Ovary (tissue), 9 donors: ENCODE data around the gene PCYT2. TPM values are rescaled to one million over a fixed set of nuclear protein-coding genes. Genes with fewer than 3 reads are reported as not detected.

Experiments used
- DNase-seq, 5 donors: peaks; one replicate each; pipeline ENCODE4 v3.0.0-alpha.2; 2019 to 2020
- H3K27ac ChIP-seq, 2 donors: fragments of 200-600 bp; one replicate each; pipeline versions ENCODE4 v1.5.1 to v1.8.0; 2019 to 2022
- H3K27me3 ChIP-seq: fragments of 200-600 bp; one replicate; pipeline ENCODE4 v1.8.0; 2022
- H3K36me3 ChIP-seq: fragments of 200-600 bp; sonication (generic); one replicate; pipeline ENCODE4 v1.5.1; 2019
- H3K4me1 ChIP-seq: one replicate; pipeline ENCODE4 v1.8.1; 2013; ENCODE audit warnings: mild to moderate bottlenecking, moderate library complexity; ENCODE audit not compliant: insufficient read depth
- H3K4me3 ChIP-seq: fragments of 200-600 bp; sonication (generic); one replicate; pipeline ENCODE4 v1.5.1; 2017
- H3K9me3 ChIP-seq, 2 donors: fragments of 200-600 bp in 1 of 2; sonication (generic) in 1 of 2; one replicate each; pipeline versions ENCODE4 v1.5.1 to v1.8.1; 2013 to 2019; ENCODE audit warnings: mild to moderate bottlenecking in 1 of 2, moderate library complexity in 1 of 2
- EP300 ChIP-seq: sonication (generic); formaldehyde crosslinking; IDR thresholded peaks from one replicate; pipeline ENCODE4 v1.6.1; 2017; ENCODE audit warnings: antibody characterized with exemption
- POLR2A ChIP-seq: fragments of 450-650 bp; IDR thresholded peaks from one replicate; pipeline ENCODE4 v1.6.1; 2017; ENCODE audit warnings: antibody characterized with exemption, mild to moderate bottlenecking, moderate library complexity
- WGBS, 3 donors: extraction: QIAGEN DNeasy Blood & Tissue Kit in 1 of 3; methylation state at CpG; one replicate each; pipeline versions ENCODE4 v1.1.5 to v1.1.7; 2013 to 2017; 5-methylcytosine and 5-hydroxymethylcytosine counted together
- intact Hi-C, 4 donors: fragments of 100-400 bp; cut with DNase I; formaldehyde crosslinking; loops; one replicate each; pipeline versions ENCODE4 v1.11.0 to v1.15.1; 2022 to 2023
- polyA plus RNA-seq, 2 donors: library from polyadenylated mRNA; stranded (reverse); fragments of 200-250 nt in 1 of 2; fragments of 350-450 nt in 1 of 2; fragmentation: Illumina TruSeq in 1 of 2; extraction: RNeasy Lipid Tissue Mini Kit (QIAGEN cat#74804) in 1 of 2; gene quantifications; one replicate each; pipeline ENCODE4 v1.2.3, GENCODE V29; 2013 to 2014
- total RNA-seq, 7 donors: library from RNA; depleted of rRNA in 2 of 7; stranded (reverse); fragments of >200 nt in 2 of 7; fragmentation: NEBNext Ultra II Directional in 3 of 7; extraction: Animal tissue kit (Norgen Biotek cat#: 25700) in 3 of 7; gene quantifications; one replicate each; pipeline versions ENCODE4 v1.1.0 to v1.2.4, GENCODE V29; 2016 to 2023
- TF ChIP-seq, protein P1 (sequence below), 3 donors: fragments of 450-650 bp in 2 of 3; fragments of 200-600 bp in 1 of 3; IDR thresholded peaks; one replicate each; pipeline versions ENCODE4 v1.5.1 to v1.8.0; 2016 to 2022; ENCODE audit warnings: antibody characterized with exemption in 3 of 3, mild to moderate bottlenecking in 1 of 3
- donor health status: DM: no; HTN: no; CAD: no; lungs with moderate emphysema.
- donor health status: DM: no; HTN: no; CAD: no.
- donor health status: Bipolar disorder and iron deficiency.
- donor health status: DM: yes; HTN: yes; CAD: no.
- donor health status: DM: no; HTN: no; CAD: no.
- donor health status: DM: yes; HTN: yes; CAD: no.

PCYT2 gene
- total and polyA plus RNA-seq, 9 donors, result 12.6 to 71.4 (median 25.7) TPM

DNA sequence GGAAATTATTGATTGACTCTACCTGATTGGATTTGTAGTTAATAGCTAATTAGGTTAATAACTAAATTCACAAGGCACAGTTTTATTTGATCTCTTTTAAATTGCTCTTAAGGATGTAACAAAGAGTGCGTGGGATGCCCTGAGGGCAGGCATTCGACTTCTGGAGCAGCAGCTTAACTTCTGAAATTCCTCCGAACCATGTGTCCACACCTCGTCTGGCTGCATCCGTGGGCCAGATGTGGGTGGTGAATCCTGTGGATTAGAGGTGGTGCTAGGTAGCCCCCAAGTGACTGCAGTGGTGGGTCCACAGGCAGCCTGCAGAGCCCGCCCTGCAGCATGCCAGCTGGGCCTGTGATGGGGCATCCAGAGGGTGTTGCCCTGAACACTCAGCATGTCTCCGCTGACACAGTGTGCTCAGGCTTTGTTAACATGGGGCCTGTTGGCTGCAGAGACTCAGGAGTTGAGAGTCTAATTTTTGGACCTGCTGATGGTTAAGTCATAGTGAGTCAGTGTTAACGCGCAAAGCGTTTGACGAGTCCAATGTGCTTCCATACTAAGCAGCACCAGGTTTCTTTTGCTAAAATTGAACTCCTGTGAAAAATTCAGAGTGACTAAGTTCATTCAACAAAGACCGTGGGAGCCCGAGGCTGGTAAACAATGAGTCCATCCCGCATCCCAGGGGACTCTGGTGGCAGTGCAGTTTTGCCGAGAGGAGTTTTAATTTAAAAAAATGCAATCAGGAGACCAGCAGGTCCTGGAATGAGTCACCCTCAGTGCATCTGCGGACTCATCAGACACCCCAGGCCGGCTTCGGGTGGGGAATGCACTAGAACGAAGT lies 13.0 kb downstream of the PCYT2 start:
- no peak for TF ChIP-seq EP300
- no peak for TF ChIP-seq POLR2A
- TF ChIP-seq, protein P1, sequence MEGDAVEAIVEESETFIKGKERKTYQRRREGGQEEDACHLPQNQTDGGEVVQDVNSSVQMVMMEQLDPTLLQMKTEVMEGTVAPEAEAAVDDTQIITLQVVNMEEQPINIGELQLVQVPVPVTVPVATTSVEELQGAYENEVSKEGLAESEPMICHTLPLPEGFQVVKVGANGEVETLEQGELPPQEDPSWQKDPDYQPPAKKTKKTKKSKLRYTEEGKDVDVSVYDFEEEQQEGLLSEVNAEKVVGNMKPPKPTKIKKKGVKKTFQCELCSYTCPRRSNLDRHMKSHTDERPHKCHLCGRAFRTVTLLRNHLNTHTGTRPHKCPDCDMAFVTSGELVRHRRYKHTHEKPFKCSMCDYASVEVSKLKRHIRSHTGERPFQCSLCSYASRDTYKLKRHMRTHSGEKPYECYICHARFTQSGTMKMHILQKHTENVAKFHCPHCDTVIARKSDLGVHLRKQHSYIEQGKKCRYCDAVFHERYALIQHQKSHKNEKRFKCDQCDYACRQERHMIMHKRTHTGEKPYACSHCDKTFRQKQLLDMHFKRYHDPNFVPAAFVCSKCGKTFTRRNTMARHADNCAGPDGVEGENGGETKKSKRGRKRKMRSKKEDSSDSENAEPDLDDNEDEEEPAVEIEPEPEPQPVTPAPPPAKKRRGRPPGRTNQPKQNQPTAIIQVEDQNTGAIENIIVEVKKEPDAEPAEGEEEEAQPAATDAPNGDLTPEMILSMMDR (IDR thresholded peaks at IDR 0.05), result no peak
- intact Hi-C loops, result no loop called here
- no peak overlapping the region for H3K4me3 ChIP-seq
- peaks cover 2% of the 10 kb centered on the region for H3K4me1 ChIP-seq
- no peaks in the 10 kb centered on the region for H3K27me3 ChIP-seq
- H3K36me3 ChIP-seq, result no peaks in the 10 kb centered on the region
- 83 to 86% (median 85%) methylated on average over 19 of the region's 19 CpGs for WGBS, 3 donors
- no peak overlapping the region for H3K27ac ChIP-seq
- H3K9me3 ChIP-seq, result no peaks in the 10 kb centered on the region
- DNase-seq, result no peak

DNA sequence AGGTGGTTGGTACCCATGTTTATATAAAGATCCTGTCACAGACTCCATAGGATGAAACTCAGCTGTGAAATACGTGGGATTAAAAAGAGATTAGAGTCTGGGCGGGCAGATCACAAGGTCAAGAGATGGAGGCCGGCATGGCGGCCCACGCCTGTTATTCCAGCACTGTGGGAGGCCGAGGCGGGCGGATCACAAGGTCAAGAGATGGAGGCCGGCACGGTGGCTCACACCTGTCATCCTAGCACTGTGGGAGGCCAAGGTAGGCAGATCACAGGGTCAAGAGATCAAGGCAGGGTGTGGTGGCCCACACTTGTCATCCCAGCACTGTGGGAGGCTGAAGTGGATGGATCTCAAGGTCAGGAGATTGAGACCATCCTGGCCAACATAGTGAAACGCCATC lies 15.8 kb downstream of the PCYT2 start:
- DNase-seq, result no peak
- Histone ChIP-seq H3K27me3 (no peaks in the 10 kb centered on the region), H3K4me3 (no peak overlapping the region), H3K9me3 (no peaks in the 10 kb centered on the region), H3K36me3 (no peaks in the 10 kb centered on the region), H3K4me1 (peaks cover 10% of the 10 kb centered on the region), H3K27ac (no peak overlapping the region)
- 76 to 83% (median 81%) methylated on average over 11 of the region's 11 CpGs for WGBS, 3 donors
- TF ChIP-seq POLR2A (no peak), EP300 (no peak)
- TF ChIP-seq, protein P1 (IDR thresholded peaks at IDR 0.05), result no peak
- intact Hi-C loops, result no loop called here

DNA sequence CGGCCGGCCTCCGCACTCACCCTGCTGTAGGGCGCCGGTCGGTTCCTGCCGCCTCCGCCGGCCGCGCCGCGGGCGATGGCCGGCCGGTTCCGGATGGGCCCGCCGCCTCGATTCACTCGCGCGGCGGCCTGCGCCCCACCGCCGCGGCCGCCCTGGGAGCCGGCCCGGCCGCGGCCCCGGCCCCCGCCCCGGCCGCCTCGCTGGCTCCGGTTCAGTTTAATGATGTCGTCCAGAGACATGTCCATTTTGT lies 20.0 kb downstream of the PCYT2 start:
- Histone ChIP-seq H3K27ac (peak overlapping the region; percentile 33 to 76), H3K9me3 (no peaks in the 10 kb centered on the region), H3K4me1 (peaks cover 11% of the 10 kb centered on the region), H3K27me3 (no peaks in the 10 kb centered on the region), H3K36me3 (no peaks in the 10 kb centered on the region), H3K4me3 (peak overlapping the region; percentile 99)
- TF ChIP-seq POLR2A, result no peak
- no peak for TF ChIP-seq EP300
- TF ChIP-seq, protein P1 (IDR thresholded peaks at IDR 0.05), result no peak
- intact Hi-C loops, result no loop called here
- 0 to 2% (median 1%) methylated on average over 1 to 40 of the region's 40 CpGs for WGBS, 3 donors
- DNase-seq, result no peak

DNA sequence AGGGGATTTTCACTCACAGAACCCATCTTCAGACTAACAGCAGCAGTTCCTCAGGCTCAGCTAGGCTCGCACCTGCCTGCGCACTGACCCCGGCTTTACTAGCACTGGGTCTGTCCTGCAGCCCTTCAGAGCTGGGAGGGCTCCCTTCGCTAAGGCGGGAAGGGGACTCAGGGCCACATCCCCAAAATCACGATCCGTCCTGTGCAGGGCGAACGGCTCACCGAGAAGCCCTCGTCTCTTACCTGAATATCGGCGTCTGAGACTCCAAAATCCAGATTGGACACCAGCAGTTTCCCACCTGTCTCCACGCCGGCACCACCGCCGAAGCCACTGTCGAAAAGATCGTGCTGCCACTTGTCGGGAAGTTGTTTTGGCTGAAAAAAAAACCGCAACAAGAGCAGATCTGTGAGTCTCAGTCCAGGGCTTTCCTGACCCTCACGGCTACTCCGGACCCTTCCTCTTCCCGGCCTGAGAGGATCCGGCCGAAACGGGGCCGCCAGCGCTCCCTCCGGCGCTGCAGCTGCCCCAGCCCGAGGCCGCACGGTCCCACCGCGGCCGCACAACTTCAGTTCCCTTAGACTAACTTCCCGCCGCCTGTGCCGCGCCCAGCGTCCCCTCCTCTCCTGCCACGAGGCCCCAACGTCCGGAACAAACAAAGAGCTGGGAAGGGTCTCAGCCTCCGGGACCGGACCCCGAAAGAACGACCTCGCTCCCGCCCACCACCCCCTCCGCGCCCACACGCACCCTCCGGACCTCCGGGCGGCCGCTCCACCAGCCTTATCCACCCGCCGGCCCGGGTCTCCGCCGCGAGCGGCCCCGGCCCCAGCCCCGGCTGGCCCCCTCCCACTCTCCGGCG lies 20.5 kb downstream of the PCYT2 start:
- 5 to 8% (median 8%) methylated on average over 45 to 69 of the region's 69 CpGs for WGBS, 3 donors
- peak overlapping the region; percentile 33 to 76 for H3K27ac ChIP-seq
- no peaks in the 10 kb centered on the region for H3K36me3 ChIP-seq
- TF ChIP-seq, protein P1 (IDR thresholded peaks at IDR 0.05), result no peak
- no peak for TF ChIP-seq POLR2A
- TF ChIP-seq EP300, result no peak
- H3K4me1 ChIP-seq, result peaks cover 11% of the 10 kb centered on the region
- intact Hi-C loops, result no loop called here
- DNase-seq, result peak in 1 of 5 donors; percentile 47
- peak overlapping the region; percentile 99 for H3K4me3 ChIP-seq
- H3K27me3 ChIP-seq, result no peaks in the 10 kb centered on the region
- no peaks in the 10 kb centered on the region for H3K9me3 ChIP-seq
